K562 (cell line): ENCODE results near the gene BAG5. TPM values are rescaled to one million over a fixed set of nuclear protein-coding genes. Genes with fewer than 3 reads are reported as not detected.

Experiments used
- BRD4 ChIP-seq: fragments of 200-600 bp; sonication (generic); IDR thresholded peaks from 2 replicates; pipeline ENCODE4 v1.6.1; 2017; ENCODE audit warnings: inconsistent platforms
- EHMT2 ChIP-seq: fragments of 450-650 bp; IDR thresholded peaks from 2 replicates; pipeline ENCODE4 v1.6.1; 2018; ENCODE audit warnings: antibody characterized with exemption
- POLR2A ChIP-seq: fragments of 450-650 bp; conservative IDR thresholded peaks from 2 replicates; pipeline ENCODE4 v1.6.1; 2016
- POLR2B ChIP-seq: fragments of 450-650 bp; IDR thresholded peaks from 2 replicates; pipeline ENCODE4 v1.6.1; 2018; ENCODE audit warnings: low read depth; ENCODE audit not compliant: partially characterized antibody
- SOX6 ChIP-seq: fragments of 450-650 bp; IDR thresholded peaks from 2 replicates; pipeline ENCODE4 v1.6.1; 2014; ENCODE audit warnings: mild to moderate bottlenecking
- SUPT5H ChIP-seq: fragments of 450-650 bp; IDR thresholded peaks from 2 replicates; pipeline ENCODE4 v1.6.1; 2016
- TAF15 ChIP-seq: fragments of 200-400 bp; formaldehyde crosslinking; IDR thresholded peaks from 2 replicates; pipeline ENCODE4 v1.6.1; 2017; ENCODE audit warnings: mild to moderate bottlenecking, low read depth, low read length, moderate library complexity
- TARDBP ChIP-seq: fragments of 450-650 bp; IDR thresholded peaks from 2 replicates; pipeline ENCODE4 v1.6.1; 2016
- YY1 ChIP-seq, 3 experiments: IDR thresholded peaks; 2 replicates each; pipeline ENCODE4 v1.6.1; 2011; ENCODE audit warnings: low read length in 2 of 3, mild to moderate bottlenecking in 2 of 3, moderate library complexity in 2 of 3, borderline replicate concordance in 1 of 3, control low read depth in 1 of 3, low read depth in 1 of 3; ENCODE audit not compliant: insufficient read depth in 3 of 3, insufficient replicate concordance in 2 of 3, control insufficient read depth in 1 of 3, insufficient read length in 1 of 3; ENCODE audit errors: extremely low read depth in 1 of 3
- ZHX1 ChIP-seq: fragments of 150-350 bp; conservative IDR thresholded peaks from 2 replicates; pipeline ENCODE4 v1.6.1; 2014; ENCODE audit warnings: low read length
- polyA plus RNA-seq, 8 experiments: library from polyadenylated mRNA; depleted of rRNA in 4 of 8; stranded (reverse) in 5 of 8; unstranded in 3 of 8; fragments of >200 nt; fragmentation: Nextera tagmentation in 2 of 8; fragmentation: Illumina TruSeq in 1 of 8; extraction: Ambion mirVana in 2 of 8; extraction: Trizol in 1 of 8; gene quantifications; 2 replicates each; pipeline versions ENCODE4 v1.2.1 to v1.2.3, GENCODE V29; 2011 to 2014; ENCODE audit warnings: inconsistent platforms in 1 of 8, missing spikeins in 1 of 8
- total RNA-seq, 7 experiments: library from RNA; depleted of rRNA in 6 of 7; stranded (reverse); fragments of >200 nt in 6 of 7; fragmentation: Illumina TruSeq in 2 of 7; extraction: Trizol in 2 of 7; gene quantifications; 2 replicates each; pipeline versions ENCODE4 v1.2.1 to v1.2.3, GENCODE V29; 2011 to 2021; ENCODE audit warnings: low replicate concordance in 1 of 7
- TF ChIP-seq, protein P1 (sequence below): fragments of 450-650 bp; IDR thresholded peaks from 2 replicates; pipeline ENCODE4 v1.6.1; 2016; ENCODE audit warnings: mild to moderate bottlenecking, moderate library complexity
- TF ChIP-seq, protein P2 (sequence below): fragments of 250-450 bp; sonication (Bioruptor Pico); IDR thresholded peaks from 2 replicates; pipeline ENCODE4 v1.8.0; 2022; ENCODE audit warnings: inconsistent platforms, mild to moderate bottlenecking, moderate library complexity, borderline replicate concordance

Gene BAG5
- total and polyA plus RNA-seq, 9 of the 15 experiments (the other 6 are each of a cell fraction or from before 2014, with no cell fraction given) = 7.9 to 21.4 (median 13.2) TPM

GRCh38 chr14:103520657-103521437 is 41.6 kb downstream of the BAG5 start (continued):
- TF ChIP-seq, protein P1, sequence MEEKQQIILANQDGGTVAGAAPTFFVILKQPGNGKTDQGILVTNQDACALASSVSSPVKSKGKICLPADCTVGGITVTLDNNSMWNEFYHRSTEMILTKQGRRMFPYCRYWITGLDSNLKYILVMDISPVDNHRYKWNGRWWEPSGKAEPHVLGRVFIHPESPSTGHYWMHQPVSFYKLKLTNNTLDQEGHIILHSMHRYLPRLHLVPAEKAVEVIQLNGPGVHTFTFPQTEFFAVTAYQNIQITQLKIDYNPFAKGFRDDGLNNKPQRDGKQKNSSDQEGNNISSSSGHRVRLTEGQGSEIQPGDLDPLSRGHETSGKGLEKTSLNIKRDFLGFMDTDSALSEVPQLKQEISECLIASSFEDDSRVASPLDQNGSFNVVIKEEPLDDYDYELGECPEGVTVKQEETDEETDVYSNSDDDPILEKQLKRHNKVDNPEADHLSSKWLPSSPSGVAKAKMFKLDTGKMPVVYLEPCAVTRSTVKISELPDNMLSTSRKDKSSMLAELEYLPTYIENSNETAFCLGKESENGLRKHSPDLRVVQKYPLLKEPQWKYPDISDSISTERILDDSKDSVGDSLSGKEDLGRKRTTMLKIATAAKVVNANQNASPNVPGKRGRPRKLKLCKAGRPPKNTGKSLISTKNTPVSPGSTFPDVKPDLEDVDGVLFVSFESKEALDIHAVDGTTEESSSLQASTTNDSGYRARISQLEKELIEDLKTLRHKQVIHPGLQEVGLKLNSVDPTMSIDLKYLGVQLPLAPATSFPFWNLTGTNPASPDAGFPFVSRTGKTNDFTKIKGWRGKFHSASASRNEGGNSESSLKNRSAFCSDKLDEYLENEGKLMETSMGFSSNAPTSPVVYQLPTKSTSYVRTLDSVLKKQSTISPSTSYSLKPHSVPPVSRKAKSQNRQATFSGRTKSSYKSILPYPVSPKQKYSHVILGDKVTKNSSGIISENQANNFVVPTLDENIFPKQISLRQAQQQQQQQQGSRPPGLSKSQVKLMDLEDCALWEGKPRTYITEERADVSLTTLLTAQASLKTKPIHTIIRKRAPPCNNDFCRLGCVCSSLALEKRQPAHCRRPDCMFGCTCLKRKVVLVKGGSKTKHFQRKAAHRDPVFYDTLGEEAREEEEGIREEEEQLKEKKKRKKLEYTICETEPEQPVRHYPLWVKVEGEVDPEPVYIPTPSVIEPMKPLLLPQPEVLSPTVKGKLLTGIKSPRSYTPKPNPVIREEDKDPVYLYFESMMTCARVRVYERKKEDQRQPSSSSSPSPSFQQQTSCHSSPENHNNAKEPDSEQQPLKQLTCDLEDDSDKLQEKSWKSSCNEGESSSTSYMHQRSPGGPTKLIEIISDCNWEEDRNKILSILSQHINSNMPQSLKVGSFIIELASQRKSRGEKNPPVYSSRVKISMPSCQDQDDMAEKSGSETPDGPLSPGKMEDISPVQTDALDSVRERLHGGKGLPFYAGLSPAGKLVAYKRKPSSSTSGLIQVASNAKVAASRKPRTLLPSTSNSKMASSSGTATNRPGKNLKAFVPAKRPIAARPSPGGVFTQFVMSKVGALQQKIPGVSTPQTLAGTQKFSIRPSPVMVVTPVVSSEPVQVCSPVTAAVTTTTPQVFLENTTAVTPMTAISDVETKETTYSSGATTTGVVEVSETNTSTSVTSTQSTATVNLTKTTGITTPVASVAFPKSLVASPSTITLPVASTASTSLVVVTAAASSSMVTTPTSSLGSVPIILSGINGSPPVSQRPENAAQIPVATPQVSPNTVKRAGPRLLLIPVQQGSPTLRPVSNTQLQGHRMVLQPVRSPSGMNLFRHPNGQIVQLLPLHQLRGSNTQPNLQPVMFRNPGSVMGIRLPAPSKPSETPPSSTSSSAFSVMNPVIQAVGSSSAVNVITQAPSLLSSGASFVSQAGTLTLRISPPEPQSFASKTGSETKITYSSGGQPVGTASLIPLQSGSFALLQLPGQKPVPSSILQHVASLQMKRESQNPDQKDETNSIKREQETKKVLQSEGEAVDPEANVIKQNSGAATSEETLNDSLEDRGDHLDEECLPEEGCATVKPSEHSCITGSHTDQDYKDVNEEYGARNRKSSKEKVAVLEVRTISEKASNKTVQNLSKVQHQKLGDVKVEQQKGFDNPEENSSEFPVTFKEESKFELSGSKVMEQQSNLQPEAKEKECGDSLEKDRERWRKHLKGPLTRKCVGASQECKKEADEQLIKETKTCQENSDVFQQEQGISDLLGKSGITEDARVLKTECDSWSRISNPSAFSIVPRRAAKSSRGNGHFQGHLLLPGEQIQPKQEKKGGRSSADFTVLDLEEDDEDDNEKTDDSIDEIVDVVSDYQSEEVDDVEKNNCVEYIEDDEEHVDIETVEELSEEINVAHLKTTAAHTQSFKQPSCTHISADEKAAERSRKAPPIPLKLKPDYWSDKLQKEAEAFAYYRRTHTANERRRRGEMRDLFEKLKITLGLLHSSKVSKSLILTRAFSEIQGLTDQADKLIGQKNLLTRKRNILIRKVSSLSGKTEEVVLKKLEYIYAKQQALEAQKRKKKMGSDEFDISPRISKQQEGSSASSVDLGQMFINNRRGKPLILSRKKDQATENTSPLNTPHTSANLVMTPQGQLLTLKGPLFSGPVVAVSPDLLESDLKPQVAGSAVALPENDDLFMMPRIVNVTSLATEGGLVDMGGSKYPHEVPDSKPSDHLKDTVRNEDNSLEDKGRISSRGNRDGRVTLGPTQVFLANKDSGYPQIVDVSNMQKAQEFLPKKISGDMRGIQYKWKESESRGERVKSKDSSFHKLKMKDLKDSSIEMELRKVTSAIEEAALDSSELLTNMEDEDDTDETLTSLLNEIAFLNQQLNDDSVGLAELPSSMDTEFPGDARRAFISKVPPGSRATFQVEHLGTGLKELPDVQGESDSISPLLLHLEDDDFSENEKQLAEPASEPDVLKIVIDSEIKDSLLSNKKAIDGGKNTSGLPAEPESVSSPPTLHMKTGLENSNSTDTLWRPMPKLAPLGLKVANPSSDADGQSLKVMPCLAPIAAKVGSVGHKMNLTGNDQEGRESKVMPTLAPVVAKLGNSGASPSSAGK = peak; percentile 60
- TF ChIP-seq BRD4 (no peak), POLR2A (no peak; the same call in 1 of the 2 replicates), EHMT2 (no peak), YY1 (IDR thresholded peaks at IDR 0.05; ENCODE audit: borderline replicate concordance in 1 of 3, control insufficient read depth in 1 of 3, extremely low read depth in 1 of 3, insufficient read depth in 3 of 3, insufficient read length in 1 of 3, insufficient replicate concordance in 2 of 3, low read depth in 1 of 3, low read length in 2 of 3) (peak in 2 of 3 experiments; percentile 45 to 59), SUPT5H (0 out of 2 replicates have a peak, but pooled peaks have one; percentile 30), TAF15 (no peak), ZHX1 (no peak), SOX6 (peak; percentile 45; the same call in 1 of the 2 replicates), POLR2B (no peak), TARDBP (peak; percentile 67; the same call in 1 of the 2 replicates)
- TF ChIP-seq, protein P2, sequence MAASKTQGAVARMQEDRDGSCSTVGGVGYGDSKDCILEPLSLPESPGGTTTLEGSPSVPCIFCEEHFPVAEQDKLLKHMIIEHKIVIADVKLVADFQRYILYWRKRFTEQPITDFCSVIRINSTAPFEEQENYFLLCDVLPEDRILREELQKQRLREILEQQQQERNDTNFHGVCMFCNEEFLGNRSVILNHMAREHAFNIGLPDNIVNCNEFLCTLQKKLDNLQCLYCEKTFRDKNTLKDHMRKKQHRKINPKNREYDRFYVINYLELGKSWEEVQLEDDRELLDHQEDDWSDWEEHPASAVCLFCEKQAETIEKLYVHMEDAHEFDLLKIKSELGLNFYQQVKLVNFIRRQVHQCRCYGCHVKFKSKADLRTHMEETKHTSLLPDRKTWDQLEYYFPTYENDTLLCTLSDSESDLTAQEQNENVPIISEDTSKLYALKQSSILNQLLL (CRISPR knock-in tag) = no peak
